Stimulated activated CD8-positive, alpha-beta memory T cell treated with anti-CD3 and anti-CD28 coated beads, Interleukin-15, amount 100 ng/mL, for 48 hours (primary cell): Measurements from ENCODE around the gene FNDC3A.
"Not testable (repeated sequence)": the region's sequence is repeated elsewhere in the genome, so short reads cannot be mapped to it uniquely, and the experiment has no call there.

Source experiments
- DNase-seq, 2 donors: peaks; one replicate each; pipeline ENCODE4 v3.0.0-alpha.2; 2020; ENCODE audit warnings: low read depth in 2 of 2

The FNDC3A gene

DNA sequence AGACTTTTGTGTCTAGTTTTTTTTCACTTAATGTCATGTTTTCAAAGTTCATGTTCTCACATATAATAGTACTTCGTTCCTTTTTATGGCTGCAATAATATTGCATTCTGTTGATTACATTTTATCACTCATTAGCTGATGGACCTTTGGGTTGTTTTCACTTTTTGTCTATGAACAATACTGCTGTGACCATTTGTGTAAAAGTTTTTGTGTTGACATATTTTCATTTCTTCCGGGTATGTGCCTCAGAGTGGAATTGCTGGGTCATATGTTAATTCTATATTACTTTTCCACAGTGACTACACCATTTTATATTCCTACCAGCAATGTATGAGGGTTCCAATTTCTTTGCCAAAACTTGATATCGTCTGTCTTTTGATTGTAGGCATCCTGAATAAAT is 158.6 kb downstream of the FNDC3A start:
- no peak for DNase-seq

GRCh38 chr13:49137138-49137643 is 161.5 kb downstream of the FNDC3A start:
- not testable (repeated sequence) for DNase-seq

DNA sequence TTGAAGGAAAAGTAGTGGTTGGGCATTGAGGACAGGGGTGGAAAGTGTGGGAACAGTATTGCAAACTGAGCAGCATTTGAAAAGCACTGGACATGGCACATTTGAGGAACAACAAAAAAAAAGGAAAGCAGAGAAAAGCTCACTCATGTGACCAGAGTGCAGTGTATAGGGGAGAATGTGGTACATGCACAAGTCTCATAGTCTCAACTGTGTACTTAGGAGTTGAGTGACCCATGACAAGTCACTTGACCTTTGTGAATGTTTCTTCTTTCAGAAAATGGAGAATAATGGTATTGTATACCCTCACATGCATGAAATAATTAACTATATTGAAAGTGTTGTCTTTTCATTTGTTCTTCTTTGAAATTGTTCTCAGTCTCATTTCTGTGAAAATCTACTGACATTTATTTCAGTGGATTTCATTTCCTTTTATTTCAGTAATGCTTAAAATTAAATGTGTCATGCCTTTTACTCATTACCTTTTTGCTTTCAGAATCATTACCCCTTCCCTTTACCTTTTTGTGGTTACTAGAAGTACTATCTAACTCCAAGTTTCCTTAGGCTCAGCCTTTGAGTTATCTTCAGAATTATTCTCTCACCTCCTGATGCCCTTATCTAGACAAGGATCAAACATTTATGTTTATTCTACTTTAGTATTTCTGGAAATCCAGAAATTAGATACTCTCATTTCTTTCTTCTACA is 165.3 kb downstream of the FNDC3A start:
- DNase-seq = no peak

GRCh38 chr13:49146950-49147355 is 171.2 kb downstream of the FNDC3A start:
- no peak for DNase-seq

DNA sequence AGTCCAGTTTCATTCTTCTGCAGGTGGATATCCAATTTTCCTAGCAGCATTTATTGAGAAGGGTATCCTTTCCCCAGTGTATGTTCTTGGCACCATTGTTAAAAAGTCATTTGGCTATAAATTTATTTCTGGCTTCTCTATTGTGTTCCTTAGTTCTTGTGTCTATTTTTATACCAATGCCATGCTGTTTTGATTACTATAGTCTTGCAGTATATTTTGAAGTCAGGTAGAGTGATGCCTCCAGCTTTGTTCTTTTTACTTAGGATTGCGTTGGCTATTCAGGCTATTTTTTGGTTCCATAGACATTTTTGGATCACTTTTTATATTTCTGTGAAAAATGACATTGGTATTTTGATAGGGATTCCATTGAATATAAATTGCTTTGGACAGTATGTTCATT is 172.7 kb downstream of the FNDC3A start:
- no peak for DNase-seq

DNA sequence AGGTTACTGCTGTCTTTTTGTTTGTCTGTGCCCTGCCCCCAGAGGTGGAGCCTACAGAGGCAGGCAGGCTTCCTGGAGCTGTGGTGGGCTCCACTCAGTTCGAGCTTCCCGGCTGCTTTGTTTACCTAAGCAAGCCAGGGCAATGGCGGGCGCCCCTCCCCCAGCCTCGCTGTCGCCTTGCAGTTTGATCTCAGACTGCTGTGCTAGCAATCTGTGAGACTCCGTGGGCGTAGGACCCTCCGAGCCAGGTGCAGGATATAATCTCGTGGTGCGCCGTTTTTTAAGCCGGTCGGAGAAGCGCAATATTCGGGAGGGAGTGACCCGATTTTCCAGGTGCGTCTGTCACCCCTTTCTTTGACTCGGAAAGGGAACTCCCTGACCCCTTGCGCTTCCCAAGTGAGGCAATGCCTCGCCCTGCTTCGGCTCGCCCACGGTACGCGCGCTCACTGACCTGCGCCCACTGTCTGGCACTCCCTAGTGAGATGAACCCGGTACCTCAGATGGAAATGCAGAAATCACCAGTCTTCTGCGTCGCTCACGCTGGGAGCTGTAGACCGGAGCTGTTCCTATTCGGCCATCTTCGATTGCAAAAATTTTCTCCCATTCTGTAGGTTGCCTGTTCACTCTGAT is 182.4 kb downstream of the FNDC3A start:
- not testable (repeated sequence) for DNase-seq

GRCh38 chr13:49163162-49163561 is 187.4 kb downstream of the FNDC3A start:
- not testable (repeated sequence) for DNase-seq

DNA sequence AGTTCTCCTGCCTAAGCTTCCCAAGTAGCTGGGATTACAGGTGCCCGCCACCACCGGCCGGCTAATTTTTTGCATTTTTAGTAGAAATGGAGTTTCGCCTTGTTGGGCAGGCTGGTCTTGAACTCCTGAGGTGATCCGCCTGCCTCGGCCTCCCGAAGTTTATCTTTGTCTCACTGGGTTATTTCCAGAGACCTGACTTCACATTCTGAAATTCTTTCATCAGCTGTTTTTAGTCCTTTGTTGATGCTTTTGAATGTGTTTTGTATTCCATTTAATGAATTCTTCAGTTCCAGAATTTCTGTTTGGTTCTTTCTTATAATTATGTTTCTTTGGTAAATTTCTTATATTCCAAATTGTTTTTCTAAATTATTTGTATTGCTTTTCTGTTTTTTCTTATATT is 189.0 kb downstream of the FNDC3A start:
- no peak for DNase-seq

- DNase-seq = no peak
Observed at GRCh38 chr13:49165798-49166752, 190.4 kb downstream of the FNDC3A start.

- DNase-seq = no peak
Observed at GRCh38 chr13:49171359-49171758, 195.6 kb downstream of the FNDC3A start.

DNA sequence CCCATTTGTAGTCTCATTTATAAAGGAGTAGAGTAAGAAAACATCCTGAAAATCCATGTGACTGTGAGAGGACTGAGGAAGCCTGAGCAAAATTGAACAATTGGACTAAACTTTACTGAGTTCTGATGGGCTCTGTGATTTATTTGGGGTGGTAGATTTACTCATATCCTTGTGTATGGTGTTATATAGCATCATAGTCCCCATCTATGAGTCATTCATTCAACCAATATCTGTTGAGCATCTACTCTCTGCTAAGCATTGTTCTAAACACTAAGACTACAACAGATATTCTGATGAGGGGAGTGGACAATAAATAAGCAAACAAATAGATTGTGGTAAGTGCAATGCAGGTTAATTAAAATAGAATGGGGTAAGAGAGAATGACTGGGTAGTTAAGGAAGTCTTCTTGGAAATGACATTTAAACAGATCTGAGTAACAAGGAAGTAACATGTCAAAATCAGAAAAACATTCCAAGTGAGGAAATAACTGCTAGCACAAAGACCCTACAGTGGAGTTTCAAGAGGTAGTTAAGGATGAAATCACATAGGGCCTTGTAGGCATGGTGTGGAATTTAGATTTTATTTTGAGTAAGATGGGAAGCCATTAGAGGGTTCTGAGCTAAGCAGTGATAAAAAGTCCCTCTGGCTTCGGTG is 208.1 kb downstream of the FNDC3A start:
- DNase-seq = no peak

DNA sequence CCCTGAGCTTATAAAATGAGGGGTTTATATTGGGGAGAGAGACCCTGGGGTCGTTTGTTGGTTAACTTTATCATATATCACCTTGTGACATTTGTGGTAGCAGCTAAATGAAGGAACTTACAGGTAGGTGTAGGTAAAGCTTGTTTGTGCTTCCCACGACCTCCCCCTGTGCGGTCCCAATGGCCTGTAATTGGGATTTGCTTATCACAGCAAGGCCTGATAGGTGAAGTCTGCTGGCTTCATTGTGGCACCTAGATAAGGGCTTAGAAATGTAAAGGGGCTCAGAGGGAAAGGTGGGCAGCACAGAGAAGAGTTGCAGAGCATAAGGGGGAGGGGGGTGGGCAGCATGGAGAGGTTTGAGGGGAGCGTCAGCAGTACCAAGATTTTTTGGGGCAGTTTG is 208.9 kb downstream of the FNDC3A start:
- no peak for DNase-seq

GRCh38 chr13:49185264-49185663 is 209.6 kb downstream of the FNDC3A start:
- no peak for DNase-seq

DNA sequence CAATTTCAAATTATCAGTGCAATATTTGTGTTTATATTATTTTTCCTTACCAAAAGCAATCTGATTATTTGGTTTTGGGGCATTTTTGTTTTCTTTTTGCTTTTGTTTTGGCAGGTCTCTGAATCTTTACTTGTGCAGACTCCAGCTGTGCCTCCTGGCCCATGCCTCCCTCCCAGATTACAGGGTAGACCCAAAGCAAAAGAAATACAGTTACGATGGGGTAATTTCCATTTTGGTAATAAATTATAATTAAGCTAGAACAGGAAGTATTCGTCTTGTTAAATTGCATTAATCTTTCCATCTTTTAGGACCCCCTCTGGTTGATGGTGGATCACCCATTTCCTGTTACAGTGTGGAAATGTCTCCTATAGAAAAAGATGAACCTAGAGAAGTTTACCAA is 215.2 kb downstream of the FNDC3A start:
- DNase-seq = no peak

DNA sequence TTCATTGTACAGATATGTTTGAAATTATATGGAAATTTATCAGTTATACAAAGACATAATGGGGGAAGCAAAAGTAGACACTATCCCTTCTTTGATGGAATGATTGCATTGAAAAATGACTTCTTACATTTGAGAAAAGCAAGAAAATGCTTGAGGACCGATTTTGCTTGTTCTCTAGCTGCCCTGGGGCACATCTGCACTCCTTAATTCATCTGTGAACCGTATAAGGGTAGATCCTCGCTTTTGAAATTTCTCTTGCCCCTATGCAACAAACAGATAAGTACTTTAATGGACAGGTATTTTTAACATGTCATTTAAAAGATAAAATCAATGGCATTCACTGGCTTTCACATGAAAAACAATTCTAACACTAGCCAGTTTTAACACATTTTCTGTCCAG is 230.9 kb downstream of the FNDC3A start:
- DNase-seq = no peak

GRCh38 chr13:49208619-49209018 is 232.9 kb downstream of the FNDC3A start:
- DNase-seq = no peak

GRCh38 chr13:49210114-49210513 is 234.4 kb downstream of the FNDC3A start:
- no peak for DNase-seq

DNA sequence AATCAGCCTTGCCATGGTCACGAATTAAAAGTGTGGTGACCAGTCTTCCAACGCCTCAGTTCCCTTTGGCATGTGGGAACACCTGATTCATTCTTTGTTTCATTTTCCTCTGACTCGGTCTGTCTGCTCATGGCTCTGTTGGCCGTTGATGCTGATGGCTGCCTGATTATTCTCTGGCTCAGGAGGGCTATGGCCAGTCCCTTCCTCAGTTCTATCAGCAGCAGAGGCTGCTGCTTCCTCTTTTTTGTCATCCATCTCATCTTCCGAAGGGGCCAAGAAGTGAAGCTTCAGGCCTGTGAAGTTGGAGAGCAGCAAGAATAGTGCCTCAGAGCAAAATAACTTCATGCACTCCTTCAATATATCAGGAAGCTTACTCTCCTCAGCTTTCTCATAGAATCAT is 235.0 kb downstream of the FNDC3A start:
- no peak for DNase-seq

- no peak for DNase-seq
Observed at GRCh38 chr13:49213539-49213938, 237.8 kb downstream of the FNDC3A start.

- no peak for DNase-seq
Observed at GRCh38 chr13:49213997-49214916, 238.5 kb downstream of the FNDC3A start.

DNA sequence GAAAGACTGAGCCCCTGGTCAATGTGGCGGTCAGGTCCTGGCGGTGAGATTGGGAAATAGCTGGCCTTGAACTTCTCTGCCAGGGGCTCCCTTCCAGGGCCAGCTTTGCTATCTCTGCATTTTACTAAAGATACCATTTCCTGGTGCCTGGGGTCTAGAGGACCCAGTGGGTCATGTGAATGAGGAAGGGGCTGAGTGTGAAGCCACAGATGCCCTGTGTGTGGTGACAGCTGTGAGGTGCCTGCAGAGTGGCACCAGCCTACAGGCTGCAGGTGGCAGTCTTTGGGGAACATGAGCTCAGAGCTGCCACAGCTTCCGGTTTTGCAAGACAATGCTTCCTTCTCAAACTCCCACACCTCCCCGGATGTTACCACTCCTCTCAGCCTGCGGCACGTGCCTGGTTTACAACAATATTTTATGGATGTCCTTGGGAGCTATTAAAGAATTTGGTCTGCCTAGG is 239.2 kb downstream of the FNDC3A start:
- no peak for DNase-seq
